Esophagus squamous epithelium (tissue), 4 donors: ENCODE measurements around the gene OGN.

Source experiments
- POLR2A ChIP-seq, 4 donors: fragments of 450-650 bp; IDR thresholded peaks; one replicate each; pipeline ENCODE4 v1.6.1; 2017; ENCODE audit warnings: antibody characterized with exemption in 4 of 4, mild to moderate bottlenecking in 4 of 4, moderate library complexity in 3 of 4
- TF ChIP-seq, protein P1 (sequence below), 6 experiments: fragments of 450-650 bp in 4 of 6; fragments of 200-600 bp in 2 of 6; sonication (generic) in 2 of 6; IDR thresholded peaks; one replicate each; pipeline ENCODE4 v1.5.1; 2016 to 2019; ENCODE audit warnings: antibody characterized with exemption in 6 of 6, mild to moderate bottlenecking in 4 of 6, moderate library complexity in 4 of 6

DNA sequence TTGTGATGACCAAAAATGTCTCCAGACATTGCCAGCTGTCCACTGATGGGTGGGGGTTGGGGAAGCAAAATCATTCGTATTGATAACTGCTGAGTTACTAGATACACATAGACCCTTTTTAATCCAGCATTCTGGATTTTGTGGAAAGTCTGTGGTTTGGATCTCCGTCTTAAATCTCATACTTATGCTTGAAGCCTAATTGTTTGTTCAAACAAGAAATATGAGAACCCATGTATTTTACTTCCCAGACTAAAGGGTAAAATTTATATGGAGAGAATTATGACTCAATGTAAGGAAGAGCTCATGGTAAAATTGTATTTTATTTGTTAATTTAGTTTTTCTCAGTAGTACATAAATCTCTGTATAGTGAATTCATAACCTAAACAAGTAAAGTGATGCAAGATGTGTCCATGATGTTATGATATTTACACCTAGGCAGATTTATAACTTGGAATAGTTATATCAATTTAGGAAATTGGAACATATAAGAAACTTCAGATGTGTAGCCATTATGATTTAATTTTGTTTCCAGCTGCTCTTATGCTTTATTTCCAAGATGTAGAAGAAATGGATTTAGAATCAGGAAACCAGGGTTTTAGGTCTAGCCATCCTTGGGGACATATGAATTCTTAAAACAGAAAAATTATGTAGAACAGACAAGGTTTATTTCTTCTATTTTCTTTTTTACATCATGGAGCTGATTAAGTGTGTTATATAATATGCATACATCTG lies 4.5 kb upstream of the OGN start:
- no peak for TF ChIP-seq POLR2A (IDR thresholded peaks at IDR 0.05)
- TF ChIP-seq, protein P1, sequence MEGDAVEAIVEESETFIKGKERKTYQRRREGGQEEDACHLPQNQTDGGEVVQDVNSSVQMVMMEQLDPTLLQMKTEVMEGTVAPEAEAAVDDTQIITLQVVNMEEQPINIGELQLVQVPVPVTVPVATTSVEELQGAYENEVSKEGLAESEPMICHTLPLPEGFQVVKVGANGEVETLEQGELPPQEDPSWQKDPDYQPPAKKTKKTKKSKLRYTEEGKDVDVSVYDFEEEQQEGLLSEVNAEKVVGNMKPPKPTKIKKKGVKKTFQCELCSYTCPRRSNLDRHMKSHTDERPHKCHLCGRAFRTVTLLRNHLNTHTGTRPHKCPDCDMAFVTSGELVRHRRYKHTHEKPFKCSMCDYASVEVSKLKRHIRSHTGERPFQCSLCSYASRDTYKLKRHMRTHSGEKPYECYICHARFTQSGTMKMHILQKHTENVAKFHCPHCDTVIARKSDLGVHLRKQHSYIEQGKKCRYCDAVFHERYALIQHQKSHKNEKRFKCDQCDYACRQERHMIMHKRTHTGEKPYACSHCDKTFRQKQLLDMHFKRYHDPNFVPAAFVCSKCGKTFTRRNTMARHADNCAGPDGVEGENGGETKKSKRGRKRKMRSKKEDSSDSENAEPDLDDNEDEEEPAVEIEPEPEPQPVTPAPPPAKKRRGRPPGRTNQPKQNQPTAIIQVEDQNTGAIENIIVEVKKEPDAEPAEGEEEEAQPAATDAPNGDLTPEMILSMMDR (IDR thresholded peaks at IDR 0.05) = no peak
